HFF-Myc (cell line): ENCODE measurements around the gene POMGNT1.
A peak's percentile ranks its signal among the peaks of the same experiment; 100 is the strongest.

ENCODE experiments used
- DNase-seq: peaks from one replicate; pipeline ENCODE4 v3.0.0-alpha.2; 2011; ENCODE audit warnings: low read depth; ENCODE audit errors: extremely low read depth
- H3K4me3 ChIP-seq: replicated peaks from 2 replicates; pipeline ENCODE4 v1.5.1; 2011; ENCODE audit warnings: low read depth, mild to moderate bottlenecking, control low read depth, low read length
- TF ChIP-seq, protein P1 (sequence below): IDR thresholded peaks from 2 replicates; pipeline ENCODE4 v1.5.1; 2012; ENCODE audit warnings: mild to moderate bottlenecking, low read depth, low read length, control low read depth; ENCODE audit errors: missing control alignments

The POMGNT1 gene

GRCh38 chr1:46205141-46205540 is 6.9 kb upstream of the POMGNT1 start:
- no peak overlapping the region for H3K4me3 ChIP-seq
- no peak for DNase-seq
- TF ChIP-seq, protein P1, sequence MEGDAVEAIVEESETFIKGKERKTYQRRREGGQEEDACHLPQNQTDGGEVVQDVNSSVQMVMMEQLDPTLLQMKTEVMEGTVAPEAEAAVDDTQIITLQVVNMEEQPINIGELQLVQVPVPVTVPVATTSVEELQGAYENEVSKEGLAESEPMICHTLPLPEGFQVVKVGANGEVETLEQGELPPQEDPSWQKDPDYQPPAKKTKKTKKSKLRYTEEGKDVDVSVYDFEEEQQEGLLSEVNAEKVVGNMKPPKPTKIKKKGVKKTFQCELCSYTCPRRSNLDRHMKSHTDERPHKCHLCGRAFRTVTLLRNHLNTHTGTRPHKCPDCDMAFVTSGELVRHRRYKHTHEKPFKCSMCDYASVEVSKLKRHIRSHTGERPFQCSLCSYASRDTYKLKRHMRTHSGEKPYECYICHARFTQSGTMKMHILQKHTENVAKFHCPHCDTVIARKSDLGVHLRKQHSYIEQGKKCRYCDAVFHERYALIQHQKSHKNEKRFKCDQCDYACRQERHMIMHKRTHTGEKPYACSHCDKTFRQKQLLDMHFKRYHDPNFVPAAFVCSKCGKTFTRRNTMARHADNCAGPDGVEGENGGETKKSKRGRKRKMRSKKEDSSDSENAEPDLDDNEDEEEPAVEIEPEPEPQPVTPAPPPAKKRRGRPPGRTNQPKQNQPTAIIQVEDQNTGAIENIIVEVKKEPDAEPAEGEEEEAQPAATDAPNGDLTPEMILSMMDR = no peak

DNA sequence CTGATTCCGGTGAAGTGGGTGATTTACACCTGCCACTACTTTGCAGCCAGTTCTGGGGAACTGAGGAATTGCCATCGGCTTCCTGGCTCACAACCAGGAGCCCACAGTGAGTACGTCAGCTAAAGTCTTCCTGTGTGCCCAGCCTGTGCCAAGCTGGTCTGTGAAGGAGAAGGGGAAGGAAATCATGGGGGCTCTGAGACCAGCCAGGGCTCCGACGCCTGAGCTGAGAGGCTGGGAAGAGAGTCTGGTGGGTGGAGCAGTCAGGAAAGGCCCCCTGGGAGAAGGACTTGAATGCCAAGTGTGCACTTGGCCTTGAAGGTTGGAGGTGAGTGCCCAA is 6.1 kb upstream of the POMGNT1 start:
- DNase-seq = no peak
- H3K4me3 ChIP-seq = peak overlapping the region; percentile 84
- TF ChIP-seq, protein P1 = no peak

- TF ChIP-seq, protein P1 = no peak
- H3K4me3 ChIP-seq = peak overlapping the region; percentile 84
- DNase-seq = no peak
Observed at GRCh38 chr1:46203738-46204405, 5.6 kb upstream of the POMGNT1 start.

DNA sequence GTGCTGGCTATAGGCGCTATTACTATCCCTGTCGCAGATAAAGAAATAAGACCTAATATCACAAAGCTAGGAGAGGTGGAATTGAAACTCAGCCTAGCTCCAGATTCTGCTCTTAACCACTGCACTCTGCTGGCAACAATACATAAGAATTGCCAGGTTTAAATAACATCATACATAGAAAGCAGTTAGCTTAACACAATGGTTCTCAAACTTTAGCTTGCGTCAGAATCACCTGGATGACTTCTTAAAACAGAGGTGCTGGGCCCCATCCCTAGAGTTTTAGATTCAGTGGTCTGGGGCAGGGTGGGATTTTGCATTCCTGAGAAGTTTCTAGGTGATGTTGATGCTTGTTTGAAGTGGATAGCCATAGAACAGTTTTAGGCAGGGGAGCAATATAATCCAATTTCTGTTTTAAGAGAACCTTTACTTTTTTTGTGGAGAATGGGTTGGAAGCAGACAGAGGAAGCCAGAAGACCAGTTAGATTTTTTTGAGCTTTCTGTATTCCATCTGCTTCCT is 1.1 kb upstream of the POMGNT1 start:
- H3K4me3 ChIP-seq = no peak overlapping the region
- no peak for DNase-seq

GRCh38 chr1:46197560-46197963 is 672 bp downstream of the POMGNT1 start:
- H3K4me3 ChIP-seq = peak overlapping the region; percentile 65
- TF ChIP-seq, protein P1 = no peak
- no peak for DNase-seq

More for the DNA sequence above, 1.1 kb upstream of the POMGNT1 start:
- TF ChIP-seq, protein P1 = no peak

DNA sequence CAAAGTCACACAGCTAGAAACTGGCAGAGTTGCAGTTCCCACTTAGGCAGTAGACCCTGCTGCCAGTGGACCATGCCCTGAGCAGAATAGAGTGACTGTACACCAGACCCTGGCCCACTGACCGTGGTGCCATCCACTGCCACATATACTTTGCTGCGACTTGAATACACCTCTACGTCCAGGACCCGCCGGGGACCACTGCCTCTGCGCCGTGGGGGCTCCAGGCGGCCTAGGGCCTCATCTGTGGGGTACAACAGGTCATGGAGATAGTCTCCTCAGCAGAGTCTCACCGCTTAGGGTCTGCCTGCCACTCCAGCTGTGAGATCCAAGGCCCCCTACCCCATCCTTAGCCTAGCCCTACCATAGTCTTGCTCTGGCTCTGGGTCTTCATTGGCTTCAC is 1.6 kb downstream of the POMGNT1 start:
- DNase-seq = no peak
- TF ChIP-seq, protein P1 = no peak
- H3K4me3 ChIP-seq = no peak overlapping the region
